NT2/D1 (cell line): ENCODE data around the gene CEACAM16.

Experiments used
- DNase-seq: peaks from one replicate; pipeline ENCODE4 v3.0.0-alpha.2; 2011; ENCODE audit warnings: low read depth, low spot score
- H3K27me3 ChIP-seq: 2 replicates; pipeline ENCODE4 v1.6.0; 2011; ENCODE audit warnings: mild to moderate bottlenecking; ENCODE audit not compliant: insufficient read length, insufficient read depth
- H3K36me3 ChIP-seq: 2 replicates; pipeline ENCODE4 v1.6.1; 2011; ENCODE audit warnings: mild to moderate bottlenecking, low read length, mixed read lengths; ENCODE audit not compliant: insufficient read depth, insufficient read length
- H3K4me1 ChIP-seq: 2 replicates; pipeline ENCODE4 v1.5.1; 2011; ENCODE audit not compliant: insufficient read depth, insufficient read length
- H3K4me3 ChIP-seq: 2 replicates; pipeline ENCODE4 v1.5.1; 2011; ENCODE audit warnings: low read depth; ENCODE audit not compliant: insufficient read length
- H3K9ac ChIP-seq: 2 replicates; pipeline ENCODE4 v1.6.0; 2011; ENCODE audit warnings: low read depth; ENCODE audit not compliant: insufficient read length
- H3K9me3 ChIP-seq: 2 replicates; pipeline ENCODE4 v1.5.1; 2011; ENCODE audit warnings: mild to moderate bottlenecking, low read length; ENCODE audit not compliant: insufficient read depth
- SUZ12 ChIP-seq: IDR thresholded peaks from 2 replicates; pipeline ENCODE4 v1.6.1; 2011; ENCODE audit not compliant: insufficient read length, insufficient read depth; ENCODE audit errors: extremely low read depth
- YY1 ChIP-seq: IDR thresholded peaks from 2 replicates; pipeline ENCODE4 v1.6.1; 2011; ENCODE audit not compliant: insufficient read length, insufficient read depth
- ZNF274 ChIP-seq: IDR thresholded peaks from 2 replicates; pipeline ENCODE4 v1.6.1; 2011; ENCODE audit warnings: mild to moderate bottlenecking, low read depth, low read length

The CEACAM16 gene

DNA sequence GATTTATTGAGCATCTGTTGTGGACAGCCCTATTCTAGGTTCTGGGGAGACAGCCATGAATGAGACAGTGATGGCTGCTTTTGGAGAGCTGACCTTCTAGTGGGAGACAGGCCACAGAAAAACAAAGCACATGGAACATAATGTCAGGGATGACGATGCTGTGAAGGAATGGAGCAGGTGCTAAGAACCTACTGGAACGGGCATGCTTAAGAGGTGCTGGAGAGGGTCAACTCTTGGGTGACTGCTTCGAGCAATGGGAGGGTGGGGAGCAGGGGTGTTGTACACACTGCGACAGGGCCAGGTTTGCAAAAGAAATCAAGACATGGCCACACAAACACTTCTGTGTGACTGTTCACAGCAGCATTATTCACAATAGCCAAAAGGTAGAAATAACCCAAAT, 12.1 kb upstream of the CEACAM16 start:
- peaks cover 5% of the 10 kb centered on the region for H3K4me1 ChIP-seq

DNA sequence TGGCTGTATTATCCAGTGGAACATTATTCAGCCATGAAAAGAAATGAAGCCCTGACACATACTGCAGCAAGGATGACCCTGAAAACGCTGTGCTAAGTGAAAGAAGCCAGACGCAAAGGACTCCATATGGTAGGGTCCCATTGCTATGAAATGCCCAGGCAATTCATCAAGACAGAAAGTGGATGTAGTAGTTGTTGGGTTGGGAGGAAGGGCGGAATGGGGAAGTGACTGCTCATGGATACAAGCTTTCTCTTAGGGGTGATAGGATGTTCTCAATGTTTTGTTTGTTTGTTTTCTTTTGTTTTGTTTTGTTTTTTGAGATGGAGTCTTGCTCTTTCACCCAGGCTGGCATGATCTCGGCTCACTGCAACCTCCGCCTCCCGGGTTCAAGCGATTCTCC, 11.1 kb upstream of the CEACAM16 start:
- H3K36me3 ChIP-seq, result no peaks in the 10 kb centered on the region
- no peak for DNase-seq
- H3K4me1 ChIP-seq, result peaks cover 7% of the 10 kb centered on the region
- no peaks in the 10 kb centered on the region for H3K27me3 ChIP-seq
- no peak overlapping the region for H3K9ac ChIP-seq
- TF ChIP-seq SUZ12, result no peak
- TF ChIP-seq YY1, result no peak
- TF ChIP-seq ZNF274, result no peak
- no peak overlapping the region for H3K4me3 ChIP-seq
- no peaks in the 10 kb centered on the region for H3K9me3 ChIP-seq

More for the DNA sequence above, 12.1 kb upstream of the CEACAM16 start:
- no peak for DNase-seq
- no peak for TF ChIP-seq SUZ12
- TF ChIP-seq YY1, result no peak
- TF ChIP-seq ZNF274, result no peak
- H3K36me3 ChIP-seq, result no peaks in the 10 kb centered on the region
- no peaks in the 10 kb centered on the region for H3K9me3 ChIP-seq
- no peak overlapping the region for H3K4me3 ChIP-seq
- no peaks in the 10 kb centered on the region for H3K27me3 ChIP-seq
- H3K9ac ChIP-seq, result no peak overlapping the region

DNA sequence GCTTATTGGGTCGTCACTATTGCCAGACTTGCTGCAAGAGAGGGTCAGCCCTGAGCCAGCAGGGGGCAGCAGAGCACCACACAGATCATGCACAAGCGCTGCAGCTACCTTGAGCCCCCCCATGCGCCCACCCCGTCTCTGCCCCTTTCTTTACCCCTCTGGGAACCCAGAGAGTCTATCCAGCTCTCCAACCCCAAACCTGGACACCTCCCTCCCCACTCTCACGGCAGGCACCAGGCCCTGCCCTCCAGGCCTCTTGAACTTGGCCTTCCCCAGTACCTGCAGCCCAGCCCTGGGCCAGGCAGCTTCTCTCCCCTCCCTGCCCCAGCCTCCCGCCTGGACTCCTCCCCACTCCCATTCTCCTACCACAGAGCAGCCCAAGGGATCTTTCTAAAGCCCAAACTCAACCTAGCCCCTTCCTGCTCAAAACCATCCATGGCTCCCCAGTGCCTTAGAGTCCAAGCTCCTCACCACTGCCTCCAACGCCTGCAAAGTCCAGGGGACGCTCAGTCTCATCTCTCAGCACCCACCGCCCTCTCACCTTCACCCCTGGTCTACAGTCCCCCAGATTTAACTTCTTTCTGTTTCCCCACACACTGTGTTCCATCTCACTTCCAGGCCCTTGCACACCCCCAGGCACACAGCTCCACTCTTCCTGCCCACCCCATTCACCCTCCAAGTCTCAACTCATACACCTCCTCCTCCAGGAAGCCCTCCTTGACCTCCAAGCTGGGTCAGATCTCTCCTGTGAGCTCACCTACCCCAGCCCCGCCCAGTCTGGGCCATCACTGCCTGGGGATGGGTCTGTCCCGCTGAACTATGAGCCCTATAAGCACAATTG, 9.4 kb upstream of the CEACAM16 start:
- no peak overlapping the region for H3K9ac ChIP-seq
- no peak for TF ChIP-seq SUZ12
- no peak for TF ChIP-seq ZNF274
- TF ChIP-seq YY1, result no peak
- no peak overlapping the region for H3K4me3 ChIP-seq
- H3K4me1 ChIP-seq, result peaks cover 7% of the 10 kb centered on the region
- no peaks in the 10 kb centered on the region for H3K27me3 ChIP-seq
- H3K9me3 ChIP-seq, result no peaks in the 10 kb centered on the region
- no peaks in the 10 kb centered on the region for H3K36me3 ChIP-seq
- DNase-seq, result peak; percentile 62

DNA sequence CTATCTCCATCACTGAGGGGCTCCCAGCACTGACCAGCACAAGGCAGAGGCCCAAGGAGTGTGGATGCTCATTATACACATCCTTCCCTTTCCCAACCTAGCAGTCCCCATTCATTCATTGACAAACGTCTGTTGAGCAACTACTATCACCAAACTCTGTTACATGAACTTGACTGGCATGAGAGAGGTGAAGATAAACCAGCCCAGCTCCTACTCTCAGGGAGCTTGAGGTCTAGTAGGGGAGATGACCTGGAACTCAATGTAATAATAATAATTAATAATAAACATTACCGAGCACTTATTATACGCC, 8.9 kb upstream of the CEACAM16 start:
- Histone ChIP-seq H3K4me1 (peaks cover 7% of the 10 kb centered on the region), H3K4me3 (no peak overlapping the region), H3K36me3 (no peaks in the 10 kb centered on the region), H3K9me3 (no peaks in the 10 kb centered on the region), H3K27me3 (no peaks in the 10 kb centered on the region), H3K9ac (no peak overlapping the region)
- DNase-seq, result no peak
- TF ChIP-seq SUZ12, result no peak
- no peak for TF ChIP-seq YY1
- TF ChIP-seq ZNF274, result no peak

DNA sequence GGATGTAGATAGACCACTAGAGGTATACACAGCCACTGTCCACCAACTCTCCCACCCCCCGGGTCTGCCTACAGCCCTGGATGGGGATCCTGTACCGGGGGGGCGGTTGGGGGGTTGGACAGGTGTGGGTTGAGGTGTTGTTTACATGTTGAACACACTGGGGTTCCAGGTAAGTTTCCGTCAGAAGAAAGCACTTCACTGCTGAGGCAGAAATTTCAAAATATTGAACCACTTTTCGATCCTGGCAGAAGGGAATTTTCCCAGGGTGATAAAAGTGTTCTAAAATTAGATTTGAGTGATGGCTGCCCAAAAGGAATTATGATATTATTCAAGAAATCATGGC, 6.6 kb upstream of the CEACAM16 start:
- Histone ChIP-seq H3K27me3 (no peaks in the 10 kb centered on the region), H3K4me3 (no peak overlapping the region), H3K9me3 (no peaks in the 10 kb centered on the region), H3K4me1 (peaks cover 11% of the 10 kb centered on the region), H3K36me3 (no peaks in the 10 kb centered on the region), H3K9ac (no peak overlapping the region)
- TF ChIP-seq ZNF274, result no peak
- TF ChIP-seq YY1, result no peak
- TF ChIP-seq SUZ12, result no peak
- no peak for DNase-seq

DNA sequence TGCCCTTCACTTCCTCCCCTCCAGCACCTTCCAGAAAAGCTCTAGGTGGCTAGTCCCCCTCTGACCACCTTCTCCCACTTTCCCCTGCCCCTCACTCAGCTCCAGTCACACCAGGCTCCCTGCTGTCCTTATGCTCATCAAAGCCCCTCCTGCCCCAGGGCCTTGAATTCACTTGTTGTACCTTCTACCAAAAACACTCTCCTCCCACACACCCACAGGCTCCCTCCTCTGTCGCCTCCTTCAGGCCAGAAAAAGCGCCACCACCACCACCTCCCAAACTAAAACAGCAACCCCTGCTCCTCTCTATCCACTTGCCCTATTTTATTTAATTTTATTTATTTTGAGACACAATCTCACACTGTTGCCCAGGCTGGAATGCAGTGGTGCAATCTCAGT, 4.8 kb upstream of the CEACAM16 start:
- DNase-seq, result no peak
- Histone ChIP-seq H3K27me3 (no peaks in the 10 kb centered on the region), H3K9me3 (no peaks in the 10 kb centered on the region), H3K9ac (no peak overlapping the region), H3K4me3 (no peak overlapping the region), H3K36me3 (no peaks in the 10 kb centered on the region), H3K4me1 (peaks cover 14% of the 10 kb centered on the region)
- TF ChIP-seq YY1, result no peak
- no peak for TF ChIP-seq ZNF274
- TF ChIP-seq SUZ12, result no peak

DNA sequence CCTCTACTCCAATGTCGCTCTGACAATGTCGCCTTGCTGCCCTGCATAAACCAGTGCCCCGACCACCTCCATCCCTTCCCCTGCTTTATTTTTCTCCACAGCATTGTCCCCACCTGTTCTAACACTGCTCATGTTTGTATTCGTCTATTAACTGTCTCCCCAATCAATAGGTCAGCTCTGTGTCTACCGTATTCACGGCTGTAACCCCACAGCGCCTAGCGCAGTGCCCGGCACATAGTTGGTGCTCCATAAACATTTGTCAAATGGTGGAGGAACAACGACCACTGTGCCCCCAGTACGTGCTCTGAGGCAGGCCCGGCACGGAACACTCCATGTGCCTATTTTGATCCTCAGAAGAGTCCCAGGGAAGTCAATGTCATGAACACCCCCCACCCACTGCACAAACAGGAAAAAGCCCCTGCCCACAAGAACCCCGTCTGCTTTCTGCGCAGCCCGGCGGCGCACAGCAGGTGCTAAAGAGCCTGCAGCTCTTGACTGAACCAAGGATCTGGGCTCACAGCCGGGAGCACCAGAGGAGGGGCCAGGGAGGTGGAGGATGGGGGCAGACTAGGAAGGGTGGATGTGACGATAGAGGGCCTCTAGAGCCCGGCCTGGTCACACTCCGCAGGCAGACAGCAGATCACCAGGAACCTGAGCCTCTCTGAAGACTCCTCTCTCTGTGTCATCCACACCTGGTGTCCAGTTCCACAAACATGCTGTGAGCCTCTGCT, 1.8 kb upstream of the CEACAM16 start:
- TF ChIP-seq ZNF274 (no peak), SUZ12 (no peak), YY1 (no peak)

More for the DNA sequence above, 1.8 kb upstream of the CEACAM16 start:
- H3K9me3 ChIP-seq, result no peaks in the 10 kb centered on the region
- peaks cover 7% of the 10 kb centered on the region for H3K4me1 ChIP-seq
- H3K9ac ChIP-seq, result peak overlapping the region; percentile 56
- no peak for DNase-seq
- no peak overlapping the region for H3K4me3 ChIP-seq
- H3K27me3 ChIP-seq, result no peaks in the 10 kb centered on the region
- H3K36me3 ChIP-seq, result no peaks in the 10 kb centered on the region
